CD4-positive, alpha-beta memory T cell (primary cell): ENCODE data around the gene NNT. TPM values are rescaled to one million over a fixed set of nuclear protein-coding genes. Genes with fewer than 3 reads are reported as not detected.

Source experiments
- CTCF ChIA-PET: fragments of 350-600 bp; sonication (Branson Sonifier 250); formaldehyde crosslinking; loops from one replicate; lab custom pipeline; 2021; ENCODE audit warnings: inconsistent platforms; ENCODE audit not compliant: partially characterized antibody; lab: Charles Lee
- POLR2A ChIA-PET: fragments of 350-600 bp; sonication (Branson Sonifier 250); formaldehyde crosslinking; loops from one replicate; lab custom pipeline; 2021; ENCODE audit not compliant: partially characterized antibody; lab: Charles Lee
- DNase-seq, 5 donors: peaks; one replicate each; pipeline versions ENCODE4 v3.0.0 to v3.0.0-alpha.2; 2020 to 2022; ENCODE audit warnings: mixed read lengths in 1 of 5
- H3K27ac ChIP-seq: one replicate; pipeline ENCODE4 v1.7.0; 2013; ENCODE audit warnings: low read depth, low read length
- H3K27me3 ChIP-seq: 2 replicates; pipeline ENCODE4 v1.7.0; 2013; ENCODE audit warnings: mild to moderate bottlenecking, low read length, moderate library complexity; ENCODE audit not compliant: insufficient read depth
- H3K36me3 ChIP-seq: 2 replicates; pipeline ENCODE4 v1.7.0; 2013; ENCODE audit warnings: mild to moderate bottlenecking, low read length, moderate library complexity; ENCODE audit not compliant: insufficient read depth
- H3K4me1 ChIP-seq: 2 replicates; pipeline ENCODE4 v1.7.0; 2013; ENCODE audit warnings: mild to moderate bottlenecking, low read length, moderate library complexity; ENCODE audit not compliant: insufficient read depth
- H3K4me3 ChIP-seq, 2 donors: one replicate each; pipeline ENCODE4 v1.7.0; 2013; ENCODE audit warnings: low read length in 2 of 2, mild to moderate bottlenecking in 1 of 2
- H3K9me3 ChIP-seq, 2 donors: one replicate each; pipeline ENCODE4 v1.7.0; 2013; ENCODE audit warnings: low read length in 2 of 2, control low read depth in 1 of 2; ENCODE audit not compliant: control insufficient read depth in 1 of 2
- H3K27ac Mint-ChIP-seq, 7 donors: one replicate each; pipeline ENCODE4 v1.8.0; 2020 to 2021; ENCODE audit warnings: mixed read lengths in 7 of 7, mild to moderate bottlenecking in 6 of 7, inconsistent platforms in 3 of 7, moderate library complexity in 3 of 7
- H3K27me3 Mint-ChIP-seq, 2 donors: one replicate each; pipeline ENCODE4 v1.8.0; 2020 to 2021; ENCODE audit warnings: mixed read lengths in 2 of 2
- H3K36me3 Mint-ChIP-seq, 2 donors: one replicate each; pipeline ENCODE4 v1.8.0; 2020 to 2021; ENCODE audit warnings: mixed read lengths in 2 of 2, inconsistent platforms in 1 of 2, mild to moderate bottlenecking in 1 of 2
- H3K4me1 Mint-ChIP-seq, 4 donors: one replicate each; pipeline ENCODE4 v1.8.0; 2020 to 2021; ENCODE audit warnings: mixed read lengths in 4 of 4, mild to moderate bottlenecking in 1 of 4
- H3K4me3 Mint-ChIP-seq, 8 donors: one replicate each; pipeline ENCODE4 v1.8.0; 2020 to 2021; ENCODE audit warnings: mixed read lengths in 8 of 8, mild to moderate bottlenecking in 7 of 8, moderate library complexity in 6 of 8, inconsistent platforms in 3 of 8
- H3K9me3 Mint-ChIP-seq, 8 donors: one replicate each; pipeline ENCODE4 v1.8.0; 2020 to 2021; ENCODE audit warnings: mixed read lengths in 8 of 8, mild to moderate bottlenecking in 5 of 8, inconsistent platforms in 3 of 8, moderate library complexity in 1 of 8
- intact Hi-C: fragments of 100-400 bp; cut with micrococcal nuclease; formaldehyde crosslinking; loops from one replicate; pipeline ENCODE4 v1.15.1; 2023
- polyA plus RNA-seq, 2 donors: library from polyadenylated mRNA; unstranded; fragments of 300-500 nt; fragmentation: Illumina TruSeq; gene quantifications; one replicate each; pipeline ENCODE4 v1.2.3, GENCODE V29; 2021
- total RNA-seq, 2 experiments: library from RNA; stranded (reverse); gene quantifications; one replicate each; pipeline ENCODE4 v1.2.3, GENCODE V29; 2021

The NNT gene
- total and polyA plus RNA-seq, 4 experiments from 2014 or later = 47.0 to 74.7 (median 56.8) TPM

- H3K27ac Mint-ChIP-seq = peak overlapping the region in 1 of 7 donors; percentile 7
- POLR2A ChIA-PET = interaction anchor here (0.5 kb wide), 1 partner anchor 36 kb away, joined by 3 read pairs; no protein-coding TSS in a partner anchor
Observed at GRCh38 chr5:43609752-43610151, 6.8 kb downstream of the NNT start.

DNA sequence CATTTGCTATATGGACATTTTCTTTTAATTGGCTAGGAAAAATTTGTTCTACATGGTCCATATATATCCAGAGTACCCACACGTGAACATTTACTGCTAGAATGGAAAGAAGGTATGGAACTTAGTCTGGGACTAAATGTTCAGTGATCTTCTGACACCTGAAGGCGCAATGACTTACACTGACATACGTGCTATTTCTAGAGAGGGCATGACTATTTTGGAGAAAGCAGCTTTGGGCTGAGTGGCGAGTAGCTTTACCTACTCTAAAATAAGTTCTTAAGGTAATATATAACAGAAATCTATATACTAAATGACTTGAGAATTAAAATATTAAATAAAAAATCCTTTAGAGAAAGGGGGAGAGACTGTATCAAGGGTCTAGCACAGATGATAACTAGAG is 10.4 kb downstream of the NNT start:
- H3K4me1 Mint-ChIP-seq = peaks cover 15 to 21% (median 17%) of the 10 kb centered on the region in 4 donors
- DNase-seq = no peak
- H3K9me3 ChIP-seq = no peaks in the 10 kb centered on the region
- no peaks in the 10 kb centered on the region for H3K9me3 Mint-ChIP-seq
- peaks cover 28 to 65% of the 10 kb centered on the region in 2 donors for H3K36me3 Mint-ChIP-seq
- H3K4me3 Mint-ChIP-seq = no peak overlapping the region
- H3K27ac Mint-ChIP-seq = no peak overlapping the region
- H3K27ac ChIP-seq = no peak overlapping the region
- ChIA-PET CTCF (interaction anchor here (1.2 kb wide), 1 partner anchor 18 kb away, joined by 4 read pairs; no protein-coding TSS in a partner anchor), POLR2A (no interaction called here)
- no peaks in the 10 kb centered on the region for H3K27me3 Mint-ChIP-seq
- intact Hi-C loops = no loop called here
- H3K4me3 ChIP-seq = no peak overlapping the region
- H3K36me3 ChIP-seq = peaks cover 17% of the 10 kb centered on the region
- no peaks in the 10 kb centered on the region for H3K27me3 ChIP-seq
- no peaks in the 10 kb centered on the region for H3K4me1 ChIP-seq

More at GRCh38 chr5:43609752-43610151, 6.8 kb downstream of the NNT start:
- Mint-ChIP-seq H3K4me1 (peaks cover 24 to 43% (median 36%) of the 10 kb centered on the region in 4 donors), H3K9me3 (no peaks in the 10 kb centered on the region), H3K36me3 (peaks cover 23 to 48% of the 10 kb centered on the region in 2 donors), H3K27me3 (no peaks in the 10 kb centered on the region), H3K4me3 (no peak overlapping the region)
- Histone ChIP-seq H3K9me3 (no peaks in the 10 kb centered on the region), H3K4me1 (peaks cover 15% of the 10 kb centered on the region), H3K36me3 (peaks cover 17% of the 10 kb centered on the region), H3K27ac (no peak overlapping the region), H3K4me3 (no peak overlapping the region), H3K27me3 (no peaks in the 10 kb centered on the region)
- peak in 3 of 5 donors; percentile 12 to 14 (median 13) for DNase-seq
- CTCF ChIA-PET = interaction anchor here (1.1 to 2.0 kb wide), 4 partner anchors 9 to 65 kb away, joined by 4 to 6 read pairs (median 5); no protein-coding TSS in a partner anchor
- intact Hi-C loops = no loop called here

- no peaks in the 10 kb centered on the region for H3K9me3 Mint-ChIP-seq
- peaks cover 39 to 61% of the 10 kb centered on the region in 2 donors for H3K36me3 Mint-ChIP-seq
- H3K4me3 Mint-ChIP-seq = no peak overlapping the region
- peaks cover 5 to 12% (median 8%) of the 10 kb centered on the region in 4 donors for H3K4me1 Mint-ChIP-seq
- Histone ChIP-seq H3K36me3 (peaks cover 20% of the 10 kb centered on the region), H3K4me3 (no peak overlapping the region), H3K9me3 (no peaks in the 10 kb centered on the region), H3K27me3 (no peaks in the 10 kb centered on the region), H3K27ac (no peak overlapping the region), H3K4me1 (no peaks in the 10 kb centered on the region)
- POLR2A ChIA-PET = no interaction called here
- intact Hi-C loops = no loop called here
- no peaks in the 10 kb centered on the region for H3K27me3 Mint-ChIP-seq
- peak overlapping the region in 1 of 7 donors; percentile 59 for H3K27ac Mint-ChIP-seq
- no peak for DNase-seq
- CTCF ChIA-PET = interaction anchor here (0.8 to 1.5 kb wide), 2 partner anchors 8 to 15 kb away, joined by 3 to 4 read pairs; no protein-coding TSS in a partner anchor
Observed at GRCh38 chr5:43615445-43616184, 12.6 kb downstream of the NNT start.

DNA sequence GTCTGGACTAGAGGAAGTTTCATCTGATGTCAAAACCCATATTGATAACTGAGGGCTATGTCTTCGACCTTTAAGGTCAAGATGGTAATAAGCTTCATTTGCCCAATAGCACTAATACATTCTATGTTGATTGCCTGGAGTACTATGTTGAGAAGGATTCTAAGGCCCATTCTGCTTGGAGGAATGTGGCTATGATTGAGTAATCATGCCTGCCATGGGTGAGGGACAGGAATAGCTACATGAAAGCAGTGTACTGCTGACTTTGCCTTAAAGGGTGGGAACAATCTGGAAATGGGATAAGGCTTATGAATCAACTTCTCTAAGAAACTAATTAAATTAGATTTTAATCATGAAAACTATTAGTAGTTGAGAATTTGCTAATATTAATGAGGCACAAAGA is 13.6 kb downstream of the NNT start:
- no peak for DNase-seq
- ChIA-PET POLR2A (interaction anchor here (1.3 kb wide), 1 partner anchor 14 kb away, joined by 4 read pairs; the partner anchor contains the start of gene NNT), CTCF (interaction anchor here (1.5 kb wide), 1 partner anchor 14 kb away, joined by 4 read pairs; no protein-coding TSS in a partner anchor)
- no peaks in the 10 kb centered on the region for H3K4me1 ChIP-seq
- H3K9me3 Mint-ChIP-seq = no peaks in the 10 kb centered on the region
- H3K36me3 ChIP-seq = peaks cover 20% of the 10 kb centered on the region
- no peak overlapping the region for H3K4me3 ChIP-seq
- no peak overlapping the region for H3K27ac ChIP-seq
- intact Hi-C loops = no loop called here
- no peaks in the 10 kb centered on the region for H3K9me3 ChIP-seq
- peaks cover 0 to 15% (median 6%) of the 10 kb centered on the region in 4 donors for H3K4me1 Mint-ChIP-seq
- no peaks in the 10 kb centered on the region for H3K27me3 ChIP-seq
- H3K27me3 Mint-ChIP-seq = no peaks in the 10 kb centered on the region
- H3K36me3 Mint-ChIP-seq = peaks cover 44 to 64% of the 10 kb centered on the region in 2 donors
- no peak overlapping the region for H3K4me3 Mint-ChIP-seq
- peak overlapping the region in 1 of 7 donors; percentile 2 for H3K27ac Mint-ChIP-seq

GRCh38 chr5:43619380-43619779 is 16.4 kb downstream of the NNT start:
- CTCF ChIA-PET = interaction anchor here (1.0 to 1.3 kb wide), 3 partner anchors 9 to 62 kb away, joined by 3 to 5 read pairs (median 4); no protein-coding TSS in a partner anchor
- no peaks in the 10 kb centered on the region for H3K27me3 ChIP-seq

DNA sequence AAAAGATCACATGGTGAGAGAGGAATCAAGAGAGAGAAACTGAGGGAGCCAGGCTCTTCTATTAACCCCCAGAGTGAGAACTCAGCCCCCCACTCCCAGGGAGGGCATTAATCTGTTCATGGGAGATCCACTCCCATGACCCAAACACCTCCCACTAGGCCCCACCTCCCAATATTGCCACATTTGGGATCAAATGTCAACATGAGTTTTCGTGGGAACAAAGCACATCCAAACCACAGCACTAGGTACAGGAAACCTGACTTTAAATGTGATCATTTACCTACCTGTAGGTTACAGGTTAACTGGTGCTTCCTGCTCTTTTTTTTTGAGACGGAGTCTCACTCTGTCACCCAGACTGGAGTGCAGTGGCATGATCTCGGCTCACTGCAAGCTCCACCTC is 16.9 kb downstream of the NNT start:
- ChIA-PET POLR2A (no interaction called here), CTCF (interaction anchor here (3.6 kb wide), 1 partner anchor 12 kb away, joined by 29 read pairs; no protein-coding TSS in a partner anchor)
- no peak overlapping the region for H3K4me3 ChIP-seq
- no peak overlapping the region for H3K27ac ChIP-seq
- intact Hi-C loops = no loop called here
- no peaks in the 10 kb centered on the region for H3K9me3 Mint-ChIP-seq
- peaks cover 56 to 57% of the 10 kb centered on the region in 2 donors for H3K36me3 Mint-ChIP-seq
- no peak overlapping the region for H3K4me3 Mint-ChIP-seq
- H3K9me3 ChIP-seq = no peaks in the 10 kb centered on the region
- H3K4me1 ChIP-seq = no peaks in the 10 kb centered on the region
- H3K27me3 ChIP-seq = no peaks in the 10 kb centered on the region
- H3K27me3 Mint-ChIP-seq = no peaks in the 10 kb centered on the region
- no peak overlapping the region for H3K27ac Mint-ChIP-seq
- H3K4me1 Mint-ChIP-seq = peaks cover 6 to 32% (median 17%) of the 10 kb centered on the region in 4 donors
- DNase-seq = no peak
- H3K36me3 ChIP-seq = peaks cover 10% of the 10 kb centered on the region

More at GRCh38 chr5:43619380-43619779, 16.4 kb downstream of the NNT start:
- Mint-ChIP-seq H3K36me3 (peaks cover 53 to 57% of the 10 kb centered on the region in 2 donors), H3K9me3 (no peaks in the 10 kb centered on the region), H3K27me3 (no peaks in the 10 kb centered on the region), H3K4me3 (no peak overlapping the region), H3K27ac (no peak overlapping the region), H3K4me1 (peaks cover 6 to 32% (median 17%) of the 10 kb centered on the region in 4 donors)
- intact Hi-C loops = no loop called here
- no peak overlapping the region for H3K27ac ChIP-seq
- POLR2A ChIA-PET = interaction anchor here (1.0 kb wide), 1 partner anchor 12 kb away, joined by 3 read pairs; no protein-coding TSS in a partner anchor
- H3K4me1 ChIP-seq = no peaks in the 10 kb centered on the region
- peaks cover 10% of the 10 kb centered on the region for H3K36me3 ChIP-seq
- no peaks in the 10 kb centered on the region for H3K9me3 ChIP-seq
- DNase-seq = no peak
- no peak overlapping the region for H3K4me3 ChIP-seq

DNA sequence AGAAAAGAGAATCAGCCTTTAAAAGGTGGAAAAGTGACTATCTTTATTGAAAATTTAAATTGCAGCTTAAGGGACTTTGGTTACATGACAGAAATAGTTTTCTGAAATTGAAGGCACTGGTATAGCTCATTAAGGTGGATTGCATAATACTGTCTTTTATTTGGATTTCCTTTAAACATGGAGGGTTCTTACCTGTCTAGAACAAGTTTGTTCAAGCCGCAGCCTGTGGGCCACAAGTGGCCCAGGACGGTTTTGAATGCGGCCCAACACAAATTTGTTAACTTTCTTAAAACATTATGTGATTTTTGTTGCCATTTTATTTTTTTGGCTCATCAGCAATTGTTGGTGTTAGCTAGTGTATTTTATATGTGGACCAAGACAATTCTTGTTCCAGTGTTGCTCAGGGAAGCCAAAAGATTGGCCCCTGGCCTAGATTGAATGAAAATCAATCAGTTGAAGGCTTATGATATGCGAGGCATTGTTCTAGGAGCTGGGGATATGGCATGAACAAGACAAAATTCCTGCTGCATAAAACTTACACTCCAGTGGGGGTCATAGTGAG is 18.0 kb downstream of the NNT start:
- peaks cover 6 to 32% (median 17%) of the 10 kb centered on the region in 4 donors for H3K4me1 Mint-ChIP-seq
- H3K9me3 Mint-ChIP-seq = no peaks in the 10 kb centered on the region
- Histone ChIP-seq H3K27me3 (no peaks in the 10 kb centered on the region), H3K9me3 (no peaks in the 10 kb centered on the region), H3K4me3 (no peak overlapping the region), H3K27ac (no peak overlapping the region), H3K36me3 (peaks cover 10% of the 10 kb centered on the region), H3K4me1 (no peaks in the 10 kb centered on the region)
- H3K27ac Mint-ChIP-seq = peak overlapping the region in 3 of 7 donors; percentile 26 to 57 (median 47)
- peaks cover 54% of the 10 kb centered on the region in 2 donors for H3K36me3 Mint-ChIP-seq
- no peak for DNase-seq
- intact Hi-C loops = no loop called here
- ChIA-PET CTCF (interaction anchor here (1.0 to 3.6 kb wide), 2 partner anchors 11 to 31 kb away, joined by 3 to 29 read pairs; no protein-coding TSS in a partner anchor), POLR2A (no interaction called here)
- no peaks in the 10 kb centered on the region for H3K27me3 Mint-ChIP-seq
- H3K4me3 Mint-ChIP-seq = no peak overlapping the region
